ENCODE results near the gene GBX1. TPM values are rescaled to one million over a fixed set of nuclear protein-coding genes. Genes with fewer than 3 reads are reported as not detected.

Gene GBX1
- total and polyA plus RNA-seq, 3 experiments from 2014 or later, result not detected

DNA sequence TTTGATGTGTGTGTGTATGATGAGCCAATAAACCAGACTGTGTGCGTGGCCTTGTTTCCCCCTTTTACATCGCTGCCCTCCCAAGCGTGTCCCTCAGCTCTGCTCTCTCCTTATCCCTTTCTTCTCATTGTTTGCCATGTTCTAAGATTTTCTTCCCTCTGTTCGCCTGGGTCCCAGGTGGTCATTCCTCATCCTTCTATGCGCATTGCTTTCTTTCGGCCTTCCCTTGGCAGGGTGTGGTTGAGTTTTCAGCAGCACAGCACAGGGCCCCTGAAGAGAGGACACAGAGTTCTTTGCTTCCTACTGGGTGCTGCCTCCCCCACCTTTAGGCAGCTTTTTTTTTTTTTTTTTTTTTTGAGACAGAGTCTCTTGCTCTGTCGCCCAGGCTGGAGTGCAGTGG is 23.1 kb downstream of the GBX1 start:
- no peak for DNase-seq
- ChIA-PET POLR2A (no interaction called here), CTCF (no interaction called here)
- Histone ChIP-seq H3K4me3 (ENCODE audit: low read length) (no peak overlapping the region), H3K4me1 (ENCODE audit: insufficient read depth, low read length) (no peaks in the 10 kb centered on the region), H3K27ac (ENCODE audit: low read depth, low read length) (no peak overlapping the region), H3K27me3 (ENCODE audit: insufficient read depth, low read length, poor library complexity, severe bottlenecking) (peaks cover 3% of the 10 kb centered on the region), H3K9me3 (ENCODE audit: low read length) (no peaks in the 10 kb centered on the region), H3K36me3 (ENCODE audit: insufficient read depth, low read length) (no peaks in the 10 kb centered on the region)
- peaks cover 0 to 37% (median 2%) of the 10 kb centered on the region in 3 donors for H3K36me3 Mint-ChIP-seq
- no peak overlapping the region for H3K4me3 Mint-ChIP-seq
- no peaks in the 10 kb centered on the region for H3K9me3 Mint-ChIP-seq
- peaks cover 2 to 7% of the 10 kb centered on the region in 2 donors for H3K27me3 Mint-ChIP-seq
- no peak overlapping the region for H3K27ac Mint-ChIP-seq
- H3K4me1 Mint-ChIP-seq, result no peaks in the 10 kb centered on the region

DNA sequence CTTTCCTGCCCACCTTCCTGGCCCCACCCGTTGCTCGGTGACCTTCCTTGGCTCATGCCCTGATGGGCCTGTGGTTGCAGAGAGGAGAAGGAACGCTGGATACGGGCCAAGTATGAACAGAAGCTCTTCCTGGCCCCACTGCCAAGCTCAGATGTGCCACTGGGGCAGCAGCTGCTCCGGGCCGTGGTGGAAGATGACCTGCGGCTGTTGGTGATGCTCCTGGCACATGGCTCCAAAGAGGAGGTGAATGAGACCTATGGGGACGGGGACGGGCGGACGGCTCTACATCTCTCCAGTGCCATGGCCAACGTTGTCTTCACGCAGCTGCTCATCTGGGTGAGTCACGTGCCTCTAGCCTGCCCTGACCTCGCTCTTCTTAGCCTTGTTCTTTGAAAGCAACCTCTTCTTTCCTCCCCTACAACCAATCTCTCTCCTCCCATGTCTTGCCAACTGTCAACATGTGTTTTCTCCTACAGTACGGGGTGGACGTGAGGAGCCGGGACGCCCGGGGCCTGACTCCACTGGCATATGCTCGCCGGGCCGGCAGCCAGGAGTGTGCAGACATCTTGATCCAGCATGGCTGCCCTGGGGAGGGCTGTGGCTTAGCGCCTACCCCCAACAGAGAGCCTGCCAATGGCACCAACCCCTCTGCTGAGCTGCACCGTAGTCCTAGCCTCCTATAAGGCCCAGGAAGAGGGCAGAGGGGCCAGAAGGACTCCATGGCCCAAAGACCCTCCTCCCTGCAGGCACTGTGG is 24.1 kb downstream of the GBX1 start:
- Histone ChIP-seq H3K9me3 (ENCODE audit: low read length) (no peaks in the 10 kb centered on the region), H3K27me3 (ENCODE audit: insufficient read depth, low read length, poor library complexity, severe bottlenecking) (peaks cover 3% of the 10 kb centered on the region), H3K36me3 (ENCODE audit: insufficient read depth, low read length) (no peaks in the 10 kb centered on the region), H3K4me3 (ENCODE audit: low read length) (no peak overlapping the region), H3K27ac (ENCODE audit: low read depth, low read length) (no peak overlapping the region), H3K4me1 (ENCODE audit: insufficient read depth, low read length) (no peaks in the 10 kb centered on the region)
- ChIA-PET POLR2A (no interaction called here), CTCF (no interaction called here)
- Mint-ChIP-seq H3K4me3 (no peak overlapping the region), H3K36me3 (peaks cover 0 to 40% (median 2%) of the 10 kb centered on the region in 3 donors), H3K27me3 (peaks cover 2 to 4% of the 10 kb centered on the region in 2 donors), H3K9me3 (no peaks in the 10 kb centered on the region), H3K27ac (peak overlapping the region in 1 of 8 donors; percentile 47), H3K4me1 (no peaks in the 10 kb centered on the region)
- no peak for DNase-seq

DNA sequence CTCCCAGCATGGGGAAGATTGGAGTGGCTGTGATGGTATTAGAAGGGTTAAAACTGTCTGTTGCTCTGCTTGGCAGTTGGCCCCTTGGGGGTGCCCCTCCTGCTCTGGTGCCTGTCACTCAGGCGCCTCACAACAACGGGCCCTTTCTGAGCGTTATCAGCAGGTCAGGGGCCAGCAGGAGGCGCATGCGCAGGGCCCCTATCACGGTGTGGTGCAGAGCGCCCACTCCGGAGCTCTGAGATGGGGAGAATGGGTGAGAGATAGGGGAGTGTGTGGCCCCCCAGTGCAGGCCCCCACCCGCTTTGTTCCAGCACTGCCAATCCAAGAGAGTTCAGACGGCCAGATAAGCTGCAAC is 24.8 kb downstream of the GBX1 start:
- H3K4me3 Mint-ChIP-seq, result no peak overlapping the region
- peaks cover 0 to 40% (median 2%) of the 10 kb centered on the region in 3 donors for H3K36me3 Mint-ChIP-seq
- no peak for DNase-seq
- Histone ChIP-seq H3K9me3 (ENCODE audit: low read length) (no peaks in the 10 kb centered on the region), H3K27me3 (ENCODE audit: insufficient read depth, low read length, poor library complexity, severe bottlenecking) (no peaks in the 10 kb centered on the region), H3K36me3 (ENCODE audit: insufficient read depth, low read length) (no peaks in the 10 kb centered on the region), H3K27ac (ENCODE audit: low read depth, low read length) (no peak overlapping the region), H3K4me1 (ENCODE audit: insufficient read depth, low read length) (no peaks in the 10 kb centered on the region), H3K4me3 (ENCODE audit: low read length) (no peak overlapping the region)
- H3K27ac Mint-ChIP-seq, result no peak overlapping the region
- ChIA-PET CTCF (no interaction called here), POLR2A (no interaction called here)
- H3K9me3 Mint-ChIP-seq, result no peaks in the 10 kb centered on the region
- H3K27me3 Mint-ChIP-seq, result peaks cover 0 to 2% of the 10 kb centered on the region in 2 donors
- H3K4me1 Mint-ChIP-seq, result no peaks in the 10 kb centered on the region

DNA sequence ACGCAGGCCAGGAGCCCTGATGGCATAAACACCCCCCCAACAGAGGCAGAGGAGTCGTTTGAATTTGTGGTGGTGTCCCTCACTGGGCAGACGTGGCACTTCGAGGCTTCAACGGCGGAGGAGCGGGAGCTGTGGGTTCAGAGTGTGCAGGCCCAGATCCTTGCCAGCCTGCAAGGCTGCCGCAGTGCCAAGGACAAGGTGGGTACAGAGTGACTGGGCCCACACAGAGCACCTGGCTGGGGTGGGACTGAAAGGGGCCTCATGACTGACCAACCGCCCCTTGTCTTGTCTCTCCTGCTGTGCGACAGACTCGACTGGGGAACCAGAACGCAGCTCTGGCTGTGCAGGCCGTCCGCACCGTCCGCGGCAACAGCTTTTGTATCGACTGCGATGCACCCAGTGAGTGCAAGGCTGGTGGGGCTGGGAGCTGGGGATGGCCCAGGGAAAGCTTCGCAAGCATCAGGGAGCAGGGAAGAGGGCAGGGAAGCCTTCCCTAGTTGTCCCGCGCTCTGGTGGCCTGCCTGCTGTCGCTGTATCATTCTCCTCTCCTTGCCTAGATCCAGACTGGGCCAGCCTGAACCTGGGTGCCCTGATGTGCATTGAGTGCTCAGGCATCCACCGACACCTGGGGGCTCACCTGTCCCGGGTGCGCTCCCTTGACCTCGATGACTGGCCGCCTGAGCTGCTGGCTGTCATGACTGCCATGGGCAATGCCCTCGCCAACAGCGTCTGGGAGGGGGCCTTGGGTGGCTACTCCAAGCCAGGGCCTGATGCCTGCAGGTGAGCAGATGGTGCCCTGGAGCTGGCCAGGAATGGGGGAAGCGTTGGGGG is 25.4 kb downstream of the GBX1 start:
- Histone ChIP-seq H3K27ac (ENCODE audit: low read depth, low read length) (no peak overlapping the region), H3K4me1 (ENCODE audit: insufficient read depth, low read length) (no peaks in the 10 kb centered on the region), H3K4me3 (ENCODE audit: low read length) (no peak overlapping the region), H3K36me3 (ENCODE audit: insufficient read depth, low read length) (no peaks in the 10 kb centered on the region), H3K9me3 (ENCODE audit: low read length) (no peaks in the 10 kb centered on the region), H3K27me3 (ENCODE audit: insufficient read depth, low read length, poor library complexity, severe bottlenecking) (no peaks in the 10 kb centered on the region)
- peaks cover 0 to 2% of the 10 kb centered on the region in 2 donors for H3K27me3 Mint-ChIP-seq
- H3K27ac Mint-ChIP-seq, result no peak overlapping the region
- ChIA-PET POLR2A (no interaction called here), CTCF (no interaction called here)
- no peak for DNase-seq
- no peaks in the 10 kb centered on the region for H3K9me3 Mint-ChIP-seq
- H3K4me3 Mint-ChIP-seq, result no peak overlapping the region
- H3K4me1 Mint-ChIP-seq, result no peaks in the 10 kb centered on the region
- H3K36me3 Mint-ChIP-seq, result peaks cover 0 to 40% (median 2%) of the 10 kb centered on the region in 3 donors

DNA sequence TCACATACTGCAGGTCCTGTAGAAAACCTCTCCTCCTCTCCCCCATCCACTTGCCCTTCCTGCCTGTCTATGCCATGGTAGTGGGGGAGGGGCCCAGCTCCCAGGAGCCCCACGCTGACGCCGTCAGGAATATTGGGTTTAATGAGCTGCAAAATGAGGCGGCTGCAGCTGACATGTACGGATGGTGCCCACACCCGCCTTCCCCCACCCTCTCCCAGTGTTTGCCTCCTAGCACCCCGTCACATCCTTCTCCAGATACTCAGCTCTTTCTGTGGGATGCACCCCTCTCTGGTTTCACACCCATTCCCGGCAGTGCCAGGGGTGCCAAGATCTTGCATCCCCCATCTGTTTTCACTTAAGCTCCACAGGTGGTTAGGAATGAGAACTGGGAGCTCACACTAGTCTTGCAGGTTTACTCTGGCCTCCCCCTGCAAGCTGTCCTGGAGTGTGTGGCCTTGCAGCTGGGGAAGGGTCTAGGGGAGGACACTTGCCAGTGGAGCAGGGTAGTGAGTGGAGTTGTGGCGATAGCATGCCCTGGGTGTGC is 26.1 kb downstream of the GBX1 start:
- no peak overlapping the region for H3K4me3 Mint-ChIP-seq
- no peak overlapping the region for H3K27ac ChIP-seq (ENCODE audit: low read depth, low read length)
- H3K27me3 ChIP-seq (ENCODE audit: insufficient read depth, low read length, poor library complexity, severe bottlenecking), result no peaks in the 10 kb centered on the region
- H3K4me1 Mint-ChIP-seq, result no peaks in the 10 kb centered on the region
- H3K4me3 ChIP-seq (ENCODE audit: low read length), result no peak overlapping the region
- H3K9me3 ChIP-seq (ENCODE audit: low read length), result no peaks in the 10 kb centered on the region
- ChIA-PET CTCF (no interaction called here), POLR2A (no interaction called here)
- peaks cover 0 to 44% (median 2%) of the 10 kb centered on the region in 3 donors for H3K36me3 Mint-ChIP-seq
- H3K9me3 Mint-ChIP-seq, result no peaks in the 10 kb centered on the region
- H3K27ac Mint-ChIP-seq, result no peak overlapping the region
- H3K27me3 Mint-ChIP-seq, result peaks cover 0 to 2% of the 10 kb centered on the region in 2 donors
- no peak for DNase-seq
- H3K4me1 ChIP-seq (ENCODE audit: insufficient read depth, low read length), result no peaks in the 10 kb centered on the region
- H3K36me3 ChIP-seq (ENCODE audit: insufficient read depth, low read length), result no peaks in the 10 kb centered on the region

DNA sequence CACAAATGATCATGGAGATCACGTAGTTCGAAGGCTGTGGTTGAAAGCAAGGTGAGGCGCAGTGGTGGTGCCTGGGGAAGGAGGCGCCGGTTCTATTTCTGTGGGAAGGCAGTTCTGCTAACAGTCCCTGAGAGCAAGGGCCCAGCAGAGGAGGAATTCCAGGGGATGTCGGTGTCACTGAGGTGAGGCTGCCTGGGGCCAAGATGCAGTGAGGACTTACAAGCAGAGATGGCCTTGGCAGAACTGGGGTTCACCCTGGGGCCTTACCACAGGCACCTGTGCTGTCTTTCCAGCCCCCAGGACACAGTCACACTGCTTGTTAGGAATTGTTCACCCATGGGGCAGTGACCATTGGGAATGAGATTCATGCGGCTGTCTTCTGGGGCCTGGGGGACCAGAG is 26.7 kb downstream of the GBX1 start:
- H3K27ac Mint-ChIP-seq, result peak overlapping the region in 1 of 8 donors; percentile 9
- peaks cover 0 to 47% (median 2%) of the 10 kb centered on the region in 3 donors for H3K36me3 Mint-ChIP-seq
- H3K27me3 Mint-ChIP-seq, result peaks cover 0 to 2% of the 10 kb centered on the region in 2 donors
- ChIA-PET POLR2A (no interaction called here), CTCF (interaction anchor here (2.3 kb wide), 1 partner anchor 17 kb away, joined by 7 read pairs; no protein-coding TSS in a partner anchor)
- no peaks in the 10 kb centered on the region for H3K9me3 ChIP-seq (ENCODE audit: low read length)
- H3K36me3 ChIP-seq (ENCODE audit: insufficient read depth, low read length), result no peaks in the 10 kb centered on the region
- H3K4me1 ChIP-seq (ENCODE audit: insufficient read depth, low read length), result no peaks in the 10 kb centered on the region
- no peak overlapping the region for H3K27ac ChIP-seq (ENCODE audit: low read depth, low read length)
- no peaks in the 10 kb centered on the region for H3K27me3 ChIP-seq (ENCODE audit: insufficient read depth, low read length, poor library complexity, severe bottlenecking)
- no peaks in the 10 kb centered on the region for H3K4me1 Mint-ChIP-seq
- no peaks in the 10 kb centered on the region for H3K9me3 Mint-ChIP-seq
- no peak for DNase-seq
- H3K4me3 ChIP-seq (ENCODE audit: low read length), result no peak overlapping the region
- H3K4me3 Mint-ChIP-seq, result no peak overlapping the region

DNA sequence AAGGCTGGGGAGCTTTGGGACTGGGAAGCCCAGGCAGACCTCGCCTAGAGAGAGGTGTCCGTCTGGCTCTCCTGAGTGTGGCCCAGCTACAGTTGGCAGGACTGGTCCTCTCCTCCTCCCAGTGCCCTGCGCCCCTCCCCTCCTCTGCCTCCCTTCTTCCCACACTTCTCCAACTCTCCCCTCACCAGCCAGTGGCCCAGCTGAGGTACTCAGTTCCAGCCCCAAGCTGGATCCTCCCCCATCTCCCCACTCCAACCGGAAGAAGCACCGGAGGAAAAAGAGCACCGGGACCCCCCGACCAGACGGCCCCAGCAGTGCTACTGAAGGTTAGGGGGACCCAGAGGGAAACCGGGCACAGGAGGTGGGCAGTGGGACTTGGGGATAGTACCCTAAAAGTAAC is 27.7 kb downstream of the GBX1 start:
- peaks cover 0 to 2% of the 10 kb centered on the region in 2 donors for H3K27me3 Mint-ChIP-seq
- Histone ChIP-seq H3K9me3 (ENCODE audit: low read length) (no peaks in the 10 kb centered on the region), H3K27ac (ENCODE audit: low read depth, low read length) (no peak overlapping the region), H3K36me3 (ENCODE audit: insufficient read depth, low read length) (no peaks in the 10 kb centered on the region), H3K27me3 (ENCODE audit: insufficient read depth, low read length, poor library complexity, severe bottlenecking) (no peaks in the 10 kb centered on the region), H3K4me1 (ENCODE audit: insufficient read depth, low read length) (no peaks in the 10 kb centered on the region), H3K4me3 (ENCODE audit: low read length) (no peak overlapping the region)
- no peak overlapping the region for H3K27ac Mint-ChIP-seq
- no peak overlapping the region for H3K4me3 Mint-ChIP-seq
- ChIA-PET CTCF (interaction anchor here (0.6 to 2.3 kb wide), 3 partner anchors 16 to 595 kb away, joined by 3 to 7 read pairs (median 3); no protein-coding TSS in a partner anchor), POLR2A (no interaction called here)
- DNase-seq, result no peak
- no peaks in the 10 kb centered on the region for H3K4me1 Mint-ChIP-seq
- no peaks in the 10 kb centered on the region for H3K9me3 Mint-ChIP-seq
- H3K36me3 Mint-ChIP-seq, result peaks cover 0 to 53% (median 6%) of the 10 kb centered on the region in 3 donors
